ENCODE measurements around the gene CCM2. TPM values are rescaled to one million over a fixed set of nuclear protein-coding genes. Genes with fewer than 3 reads are reported as not detected.

The CCM2 gene
- total RNA-seq, 1 donor from 2014 or later, result 62.0 TPM

GRCh38 chr7:45070254-45070642, 70.2 kb downstream of the CCM2 start:
- TF ChIP-seq CTCF (IDR thresholded peaks at IDR 0.05; ENCODE audit: insufficient read depth, low read depth, low read length), result no peak
- no peak for TF ChIP-seq EZH2 (IDR thresholded peaks at IDR 0.05; ENCODE audit: insufficient read depth, low read length)
- H3K4me2 ChIP-seq (ENCODE audit: low read length), result no peak overlapping the region
- peaks cover 10% of the 10 kb centered on the region for H3K79me2 ChIP-seq (ENCODE audit: insufficient read depth, low read length)
- H3K4me1 ChIP-seq (ENCODE audit: insufficient read depth, low read length), result no peaks in the 10 kb centered on the region
- Mint-ChIP-seq H3K9me3 (ENCODE audit: unreplicated experiment) (no peaks in the 10 kb centered on the region), H3K27me3 (ENCODE audit: low read depth, unreplicated experiment) (no peaks in the 10 kb centered on the region), H3K27ac (ENCODE audit: unreplicated experiment) (no peak overlapping the region), H3K4me3 (ENCODE audit: unreplicated experiment) (no peak overlapping the region), H3K4me1 (ENCODE audit: low read depth, unreplicated experiment) (peaks cover 18% of the 10 kb centered on the region), H3K36me3 (ENCODE audit: low read depth, unreplicated experiment) (peaks cover 15% of the 10 kb centered on the region)
- no peak overlapping the region for H3K9ac ChIP-seq (ENCODE audit: low read length)
- H3K4me3 ChIP-seq (ENCODE audit: insufficient read depth, low read depth, low read length), result no peak overlapping the region
- no peak for FAIRE-seq
- H3K9me3 ChIP-seq (ENCODE audit: insufficient read depth, low read depth, low read length), result no peaks in the 10 kb centered on the region
- no peak overlapping the region for H3K27ac ChIP-seq (ENCODE audit: low read depth, low read length)
- no peak overlapping the region for H2AFZ ChIP-seq (ENCODE audit: low read depth, low read length)
- peaks cover 12% of the 10 kb centered on the region for H3K36me3 ChIP-seq (ENCODE audit: insufficient read depth, low read length)
- H4K20me1 ChIP-seq (ENCODE audit: insufficient read depth, low read length), result peaks cover 62% of the 10 kb centered on the region
- DNase-seq (ENCODE audit: low read depth), result no peak
- H3K27me3 ChIP-seq (ENCODE audit: insufficient read depth, low read length), result no peaks in the 10 kb centered on the region

GRCh38 chr7:45071528-45071927, 71.5 kb downstream of the CCM2 start:
- no peak for FAIRE-seq
- H3K4me3 Mint-ChIP-seq (ENCODE audit: unreplicated experiment), result no peak overlapping the region
- DNase-seq (ENCODE audit: low read depth), result no peak

More at GRCh38 chr7:45071528-45071927, 71.5 kb downstream of the CCM2 start:
- no peaks in the 10 kb centered on the region for H3K9me3 ChIP-seq (ENCODE audit: insufficient read depth, low read depth, low read length)
- H3K36me3 ChIP-seq (ENCODE audit: insufficient read depth, low read length), result peaks cover 12% of the 10 kb centered on the region
- no peak overlapping the region for H3K9ac ChIP-seq (ENCODE audit: low read length)
- TF ChIP-seq EZH2 (IDR thresholded peaks at IDR 0.05; ENCODE audit: insufficient read depth, low read length) (no peak), CTCF (IDR thresholded peaks at IDR 0.05; ENCODE audit: insufficient read depth, low read depth, low read length) (no peak)
- H3K27ac ChIP-seq (ENCODE audit: low read depth, low read length), result no peak overlapping the region
- no peak overlapping the region for H2AFZ ChIP-seq (ENCODE audit: low read depth, low read length)
- peaks cover 4% of the 10 kb centered on the region for H3K79me2 ChIP-seq (ENCODE audit: insufficient read depth, low read length)
- Mint-ChIP-seq H3K27me3 (ENCODE audit: low read depth, unreplicated experiment) (no peaks in the 10 kb centered on the region), H3K9me3 (ENCODE audit: unreplicated experiment) (no peaks in the 10 kb centered on the region), H3K27ac (ENCODE audit: unreplicated experiment) (no peak overlapping the region), H3K4me1 (ENCODE audit: low read depth, unreplicated experiment) (peaks cover 18% of the 10 kb centered on the region), H3K36me3 (ENCODE audit: low read depth, unreplicated experiment) (peaks cover 9% of the 10 kb centered on the region)
- no peaks in the 10 kb centered on the region for H3K27me3 ChIP-seq (ENCODE audit: insufficient read depth, low read length)
- no peak overlapping the region for H3K4me2 ChIP-seq (ENCODE audit: low read length)
- H4K20me1 ChIP-seq (ENCODE audit: insufficient read depth, low read length), result peaks cover 51% of the 10 kb centered on the region
- no peak overlapping the region for H3K4me3 ChIP-seq (ENCODE audit: insufficient read depth, low read depth, low read length)
- H3K4me1 ChIP-seq (ENCODE audit: insufficient read depth, low read length), result no peaks in the 10 kb centered on the region

All from astrocyte (in vitro differentiated cells and primary cell).